Sigmoid colon (tissue), 4 donors: ENCODE results near the gene LPIN1.

ENCODE experiments used
- CTCF ChIP-seq, 4 experiments: fragments of 450-650 bp in 3 of 4; fragments of 200-600 bp in 1 of 4; IDR thresholded peaks; one replicate each; pipeline ENCODE4 v1.5.1; 2016 to 2019; ENCODE audit warnings: antibody characterized with exemption in 4 of 4, mild to moderate bottlenecking in 3 of 4, moderate library complexity in 2 of 4
- POLR2A ChIP-seq, 2 donors: fragments of 450-650 bp; IDR thresholded peaks; one replicate each; pipeline ENCODE4 v1.6.1; 2016; ENCODE audit warnings: antibody characterized with exemption in 2 of 2, mild to moderate bottlenecking in 2 of 2, moderate library complexity in 2 of 2
- POLR2AphosphoS5 ChIP-seq, 4 donors: sonication (generic); formaldehyde crosslinking; IDR thresholded peaks; one replicate each; pipeline ENCODE4 v1.6.1; 2017; ENCODE audit warnings: antibody characterized with exemption in 4 of 4

DNA sequence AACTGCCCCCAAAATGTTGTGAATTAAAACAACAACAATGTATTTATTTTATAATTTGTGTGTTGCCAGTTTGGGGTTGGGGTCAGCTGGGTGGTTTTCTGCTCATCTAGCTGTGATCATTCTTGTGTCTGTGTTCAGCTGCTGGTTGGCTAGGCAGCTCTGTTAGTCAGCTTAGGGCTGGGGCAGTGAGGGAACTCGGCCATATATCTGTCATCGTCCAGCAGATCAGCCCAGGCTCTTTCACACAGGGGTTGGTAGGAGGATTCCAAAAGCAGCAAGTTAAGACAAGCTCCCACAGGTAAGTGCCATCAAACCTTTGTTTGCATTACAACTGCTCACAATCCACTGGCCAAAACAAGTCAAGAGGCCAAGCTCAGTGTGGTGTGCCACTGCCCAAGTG lies 121.5 kb downstream of the LPIN1 start:
- no peak for TF ChIP-seq CTCF (IDR thresholded peaks at IDR 0.05)
- TF ChIP-seq POLR2AphosphoS5 (IDR thresholded peaks at IDR 0.05) = no peak
- TF ChIP-seq POLR2A (IDR thresholded peaks at IDR 0.05) = no peak
